GM18507 (cell line): ENCODE results near the gene DGKI.

Source experiments
- DNase-seq: peaks from one replicate; pipeline ENCODE4 v3.0.0; 2011; ENCODE audit warnings: low read depth; ENCODE audit not compliant: insufficient read length; ENCODE audit errors: extremely low spot score
- FAIRE-seq: peaks from 2 replicates; lab custom pipeline; 2011; peaks lifted over from hg19 to GRCh38; lab: Jason Lieb, UNC

The DGKI gene

GRCh38 chr7:137523171-137523570 is 323.6 kb downstream of the DGKI start:
- DNase-seq (no peak), FAIRE-seq (no peak)

GRCh38 chr7:137521451-137521850 is 325.3 kb downstream of the DGKI start:
- FAIRE-seq (no peak), DNase-seq (no peak)

- FAIRE-seq: no peak
- no peak for DNase-seq
These were observed 326.8 kb downstream of the DGKI start for GRCh38 chr7:137519947-137520346.

GRCh38 chr7:137519181-137519691 is 327.5 kb downstream of the DGKI start:
- no peak for DNase-seq
- no peak for FAIRE-seq

- DNase-seq: no peak
- no peak for FAIRE-seq
These were observed 333.7 kb downstream of the DGKI start for GRCh38 chr7:137513091-137513490.

- DNase-seq (no peak), FAIRE-seq (no peak)
These were observed 339.7 kb downstream of the DGKI start for GRCh38 chr7:137507096-137507495.

- no peak for FAIRE-seq
- no peak for DNase-seq
These were observed 340.7 kb downstream of the DGKI start for GRCh38 chr7:137506031-137506430.

GRCh38 chr7:137501562-137501961 is 345.2 kb downstream of the DGKI start:
- DNase-seq (no peak), FAIRE-seq (no peak)

GRCh38 chr7:137492889-137493288 is 353.9 kb downstream of the DGKI start:
- FAIRE-seq: no peak

GRCh38 chr7:137489880-137490279 is 356.9 kb downstream of the DGKI start:
- no peak for FAIRE-seq

More at GRCh38 chr7:137492889-137493288, 353.9 kb downstream of the DGKI start:
- no peak for DNase-seq

GRCh38 chr7:137488038-137488437 is 358.7 kb downstream of the DGKI start:
- no peak for FAIRE-seq
- no peak for DNase-seq

More at GRCh38 chr7:137489880-137490279, 356.9 kb downstream of the DGKI start:
- DNase-seq: no peak

- DNase-seq (no peak), FAIRE-seq (no peak)
These were observed 361.0 kb downstream of the DGKI start for GRCh38 chr7:137485818-137486217.

- FAIRE-seq: no peak
- no peak for DNase-seq
These were observed 362.4 kb downstream of the DGKI start for GRCh38 chr7:137484326-137484725.

GRCh38 chr7:137482466-137482865 is 364.3 kb downstream of the DGKI start:
- FAIRE-seq (no peak), DNase-seq (no peak)

- FAIRE-seq (no peak), DNase-seq (no peak)
These were observed 365.9 kb downstream of the DGKI start for GRCh38 chr7:137480824-137481365.

GRCh38 chr7:137480401-137480800 is 366.4 kb downstream of the DGKI start:
- DNase-seq: no peak
- no peak for FAIRE-seq

- DNase-seq (no peak), FAIRE-seq (no peak)
These were observed 369.8 kb downstream of the DGKI start for GRCh38 chr7:137476937-137477336.

- FAIRE-seq (no peak), DNase-seq (no peak)
These were observed 370.8 kb downstream of the DGKI start for GRCh38 chr7:137475966-137476365.

- DNase-seq (no peak), FAIRE-seq (no peak)
These were observed 372.2 kb downstream of the DGKI start for GRCh38 chr7:137474540-137475026.

GRCh38 chr7:137471128-137471527 is 375.6 kb downstream of the DGKI start:
- FAIRE-seq (no peak), DNase-seq (no peak)

- DNase-seq (no peak), FAIRE-seq (no peak)
These were observed 376.9 kb downstream of the DGKI start for GRCh38 chr7:137469858-137470257.
